ENCODE data around the gene DPF3.

Gene DPF3

DNA sequence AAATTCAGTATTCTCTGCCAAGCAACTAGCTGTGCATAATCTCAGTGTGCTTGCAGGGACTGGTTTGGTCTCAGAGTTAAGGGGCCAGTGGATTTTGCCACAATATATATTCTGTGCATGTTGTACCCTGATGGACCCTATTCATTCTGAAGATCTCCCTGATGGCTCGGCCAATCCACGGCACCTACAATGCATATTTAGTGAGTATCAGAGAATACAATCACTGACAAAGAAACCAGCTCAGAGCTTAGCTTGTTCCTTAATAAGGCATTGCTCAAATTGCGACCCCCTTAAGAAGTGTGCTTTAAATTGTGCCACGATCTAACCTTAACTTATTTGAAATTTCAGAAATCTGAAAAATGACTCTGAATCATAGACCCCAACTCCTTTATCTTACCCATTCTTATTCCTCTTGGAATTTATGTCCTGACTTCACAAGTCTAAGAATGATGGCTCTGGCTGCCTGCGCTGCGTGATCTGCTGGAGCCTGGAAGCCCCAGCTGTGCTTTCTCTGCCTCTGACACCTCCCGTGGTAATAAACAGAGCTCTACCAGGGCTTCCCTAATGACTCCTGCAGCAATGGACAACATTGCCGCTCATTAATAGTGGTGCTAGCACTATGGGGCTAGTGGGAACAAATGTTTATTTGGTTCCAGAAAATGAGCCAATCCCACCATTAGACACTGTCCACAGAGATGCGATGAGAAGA is 23.3 kb upstream of the DPF3 start:
- no peak overlapping the region for H3K4me3 Mint-ChIP-seq
- intact Hi-C loops (cut with micrococcal nuclease), result no loop called here
- no peaks in the 10 kb centered on the region for H3K4me1 Mint-ChIP-seq (ENCODE audit: low read depth)
- H3K27ac Mint-ChIP-seq, result no peak overlapping the region
- H3K27me3 Mint-ChIP-seq, result peaks cover 34% of the 10 kb centered on the region
- no peaks in the 10 kb centered on the region for H3K9me3 Mint-ChIP-seq
- no peaks in the 10 kb centered on the region for H3K36me3 Mint-ChIP-seq (ENCODE audit: low read depth)

- Mint-ChIP-seq H3K27ac (no peak overlapping the region), H3K4me1 (ENCODE audit: low read depth) (no peaks in the 10 kb centered on the region), H3K27me3 (peaks cover 30% of the 10 kb centered on the region), H3K4me3 (no peak overlapping the region), H3K36me3 (ENCODE audit: low read depth) (no peaks in the 10 kb centered on the region), H3K9me3 (no peaks in the 10 kb centered on the region)
- intact Hi-C loops (cut with micrococcal nuclease), result no loop called here
These were observed 22.3 kb upstream of the DPF3 start for GRCh38 chr14:72916174-72916573.

GRCh38 chr14:72913809-72914208 is 19.9 kb upstream of the DPF3 start:
- peaks cover 17% of the 10 kb centered on the region for H3K27me3 Mint-ChIP-seq
- intact Hi-C loops (cut with micrococcal nuclease), result no loop called here
- no peaks in the 10 kb centered on the region for H3K9me3 Mint-ChIP-seq
- H3K36me3 Mint-ChIP-seq (ENCODE audit: low read depth), result no peaks in the 10 kb centered on the region
- no peak overlapping the region for H3K4me3 Mint-ChIP-seq
- H3K27ac Mint-ChIP-seq, result no peak overlapping the region
- H3K4me1 Mint-ChIP-seq (ENCODE audit: low read depth), result no peaks in the 10 kb centered on the region

GRCh38 chr14:72909163-72909562 is 15.3 kb upstream of the DPF3 start:
- Mint-ChIP-seq H3K9me3 (no peaks in the 10 kb centered on the region), H3K27me3 (peaks cover 28% of the 10 kb centered on the region), H3K27ac (no peak overlapping the region), H3K4me1 (ENCODE audit: low read depth) (no peaks in the 10 kb centered on the region), H3K36me3 (ENCODE audit: low read depth) (no peaks in the 10 kb centered on the region), H3K4me3 (no peak overlapping the region)
- intact Hi-C loops (cut with micrococcal nuclease), result loop anchor here (10.0 kb wide), 1 partner anchor 884 kb away; no protein-coding TSS in a partner anchor

- intact Hi-C loops (cut with micrococcal nuclease), result loop anchor here (10.0 kb wide), 1 partner anchor 883 kb away; no protein-coding TSS in a partner anchor
- Mint-ChIP-seq H3K4me3 (no peak overlapping the region), H3K4me1 (ENCODE audit: low read depth) (no peaks in the 10 kb centered on the region), H3K9me3 (no peaks in the 10 kb centered on the region), H3K36me3 (ENCODE audit: low read depth) (no peaks in the 10 kb centered on the region), H3K27me3 (peaks cover 28% of the 10 kb centered on the region), H3K27ac (no peak overlapping the region)
These were observed 14.0 kb upstream of the DPF3 start for GRCh38 chr14:72907886-72908285.

DNA sequence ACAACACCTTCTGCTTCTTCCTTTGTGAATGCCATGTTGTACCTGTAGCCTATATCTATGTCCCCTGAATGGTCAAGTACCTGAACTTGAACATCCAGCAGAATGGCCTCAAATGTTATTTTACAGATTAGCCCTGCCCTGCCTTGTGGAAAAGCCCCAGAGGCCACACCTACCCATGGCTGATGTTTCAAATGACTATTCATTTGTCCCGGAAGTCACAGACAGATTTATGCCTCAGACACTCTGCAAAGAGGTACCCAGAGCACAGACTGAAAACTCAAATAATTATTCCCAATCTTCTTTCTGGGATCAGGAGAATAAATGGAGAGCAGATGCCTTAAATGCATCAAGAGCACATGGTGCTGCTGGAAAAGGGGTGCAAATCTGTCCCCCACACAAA is 13.0 kb upstream of the DPF3 start:
- intact Hi-C loops (cut with micrococcal nuclease), result loop anchor here (10.0 kb wide), 1 partner anchor 882 kb away; no protein-coding TSS in a partner anchor
- Mint-ChIP-seq H3K27ac (no peak overlapping the region), H3K27me3 (peaks cover 28% of the 10 kb centered on the region)

GRCh38 chr14:72906316-72906715 is 12.4 kb upstream of the DPF3 start:
- Mint-ChIP-seq H3K4me1 (ENCODE audit: low read depth) (no peaks in the 10 kb centered on the region), H3K4me3 (no peak overlapping the region), H3K27me3 (peaks cover 31% of the 10 kb centered on the region), H3K27ac (no peak overlapping the region), H3K9me3 (no peaks in the 10 kb centered on the region), H3K36me3 (ENCODE audit: low read depth) (no peaks in the 10 kb centered on the region)
- intact Hi-C loops (cut with micrococcal nuclease), result loop anchor here (10.0 kb wide), 1 partner anchor 882 kb away; no protein-coding TSS in a partner anchor

More for the DNA sequence above, 13.0 kb upstream of the DPF3 start:
- H3K4me3 Mint-ChIP-seq, result no peak overlapping the region
- no peaks in the 10 kb centered on the region for H3K9me3 Mint-ChIP-seq
- H3K36me3 Mint-ChIP-seq (ENCODE audit: low read depth), result no peaks in the 10 kb centered on the region
- no peaks in the 10 kb centered on the region for H3K4me1 Mint-ChIP-seq (ENCODE audit: low read depth)

- intact Hi-C loops (cut with micrococcal nuclease), result loop anchor here (1.0 to 10.0 kb wide), 2 partner anchors 389 to 880 kb away; no protein-coding TSS in a partner anchor
- H3K9me3 Mint-ChIP-seq, result no peaks in the 10 kb centered on the region
- no peak overlapping the region for H3K4me3 Mint-ChIP-seq
- no peaks in the 10 kb centered on the region for H3K36me3 Mint-ChIP-seq (ENCODE audit: low read depth)
- peaks cover 38% of the 10 kb centered on the region for H3K27me3 Mint-ChIP-seq
- no peaks in the 10 kb centered on the region for H3K4me1 Mint-ChIP-seq (ENCODE audit: low read depth)
- no peak overlapping the region for H3K27ac Mint-ChIP-seq
These were observed 11.1 kb upstream of the DPF3 start for GRCh38 chr14:72904840-72905561.

DNA sequence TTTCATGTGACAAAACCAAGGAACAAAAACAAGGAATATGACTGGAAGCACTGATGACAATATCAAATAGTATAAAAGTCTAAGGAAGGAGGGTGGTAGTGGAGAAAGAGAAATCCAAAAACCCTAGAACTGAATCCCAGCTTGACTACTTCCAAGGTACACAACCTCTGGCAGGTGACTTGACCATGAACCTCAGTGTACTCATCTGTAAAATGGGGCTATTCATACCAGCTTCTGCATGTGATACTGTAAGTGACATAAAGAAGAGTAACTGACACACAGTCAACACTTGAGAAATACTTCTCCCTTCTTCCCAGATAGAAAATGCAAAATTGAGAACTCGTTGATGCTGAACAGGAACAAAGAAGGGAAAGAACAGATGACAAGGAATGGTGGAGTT is 10.3 kb upstream of the DPF3 start:
- peaks cover 38% of the 10 kb centered on the region for H3K27me3 Mint-ChIP-seq
- no peak overlapping the region for H3K4me3 Mint-ChIP-seq
- no peaks in the 10 kb centered on the region for H3K36me3 Mint-ChIP-seq (ENCODE audit: low read depth)
- H3K27ac Mint-ChIP-seq, result no peak overlapping the region
- intact Hi-C loops (cut with micrococcal nuclease), result loop anchor here (10.0 kb wide), 1 partner anchor 879 kb away; no protein-coding TSS in a partner anchor
- no peaks in the 10 kb centered on the region for H3K9me3 Mint-ChIP-seq
- H3K4me1 Mint-ChIP-seq (ENCODE audit: low read depth), result no peaks in the 10 kb centered on the region

GRCh38 chr14:72903716-72904115 is 9.8 kb upstream of the DPF3 start:
- Mint-ChIP-seq H3K9me3 (no peaks in the 10 kb centered on the region), H3K27me3 (peaks cover 38% of the 10 kb centered on the region), H3K4me3 (no peak overlapping the region), H3K36me3 (ENCODE audit: low read depth) (no peaks in the 10 kb centered on the region), H3K27ac (no peak overlapping the region), H3K4me1 (ENCODE audit: low read depth) (no peaks in the 10 kb centered on the region)
- intact Hi-C loops (cut with micrococcal nuclease), result loop anchor here (10.0 kb wide), 1 partner anchor 879 kb away; no protein-coding TSS in a partner anchor

- H3K9me3 Mint-ChIP-seq, result no peaks in the 10 kb centered on the region
- no peak overlapping the region for H3K27ac Mint-ChIP-seq
- H3K4me3 Mint-ChIP-seq, result no peak overlapping the region
- peaks cover 43% of the 10 kb centered on the region for H3K27me3 Mint-ChIP-seq
- peaks cover 6% of the 10 kb centered on the region for H3K4me1 Mint-ChIP-seq (ENCODE audit: low read depth)
- H3K36me3 Mint-ChIP-seq (ENCODE audit: low read depth), result no peaks in the 10 kb centered on the region
- intact Hi-C loops (cut with micrococcal nuclease), result loop anchor here (10.0 kb wide), 1 partner anchor 878 kb away; no protein-coding TSS in a partner anchor
These were observed 9.1 kb upstream of the DPF3 start for GRCh38 chr14:72902801-72903530.

DNA sequence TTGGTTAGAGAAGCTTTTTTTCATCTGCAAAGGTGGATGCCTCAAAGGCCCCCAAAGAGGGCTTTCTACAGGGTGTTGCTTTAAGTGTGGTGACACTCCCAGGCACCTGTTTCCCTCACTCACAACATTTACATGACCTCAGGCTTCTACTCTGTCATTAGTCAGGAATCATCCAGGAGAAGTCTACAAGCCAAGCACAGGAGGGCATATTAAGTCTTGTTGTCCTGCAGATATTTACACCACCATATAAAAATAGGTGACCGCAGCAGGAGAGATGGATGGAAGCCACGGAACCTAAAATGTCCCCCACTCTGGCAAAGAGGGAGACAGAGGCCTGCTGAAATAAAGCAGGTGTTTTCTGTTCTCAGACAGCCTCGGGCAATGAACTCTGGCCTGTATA is 7.5 kb upstream of the DPF3 start:
- Mint-ChIP-seq H3K27ac (no peak overlapping the region), H3K36me3 (ENCODE audit: low read depth) (no peaks in the 10 kb centered on the region), H3K9me3 (no peaks in the 10 kb centered on the region), H3K4me1 (ENCODE audit: low read depth) (peaks cover 6% of the 10 kb centered on the region), H3K4me3 (no peak overlapping the region), H3K27me3 (peaks cover 43% of the 10 kb centered on the region)
- intact Hi-C loops (cut with micrococcal nuclease), result loop anchor here (10.0 kb wide), 1 partner anchor 877 kb away; no protein-coding TSS in a partner anchor

GRCh38 chr14:72898448-72898847 is 4.5 kb upstream of the DPF3 start:
- intact Hi-C loops (cut with micrococcal nuclease), result loop anchor here (10.0 kb wide), 1 partner anchor 194 kb away; no protein-coding TSS in a partner anchor
- H3K36me3 Mint-ChIP-seq (ENCODE audit: low read depth), result no peaks in the 10 kb centered on the region
- peaks cover 59% of the 10 kb centered on the region for H3K27me3 Mint-ChIP-seq
- H3K27ac Mint-ChIP-seq, result no peak overlapping the region
- peaks cover 19% of the 10 kb centered on the region for H3K4me1 Mint-ChIP-seq (ENCODE audit: low read depth)
- no peak overlapping the region for H3K4me3 Mint-ChIP-seq
- H3K9me3 Mint-ChIP-seq, result no peaks in the 10 kb centered on the region

All from dendritic cell treated with granulocyte-macrophage colony-stimulating factor and Interleukin-4, amounts not matched to agents 40 ng/mL and 50 ng/mL, for 4 days (primary cell).